ENCODE results near the gene ACP7.
"Not testable (repeated sequence)": the region's sequence is repeated elsewhere in the genome, so short reads cannot be mapped to it uniquely, and the experiment has no call there.

Gene ACP7

DNA sequence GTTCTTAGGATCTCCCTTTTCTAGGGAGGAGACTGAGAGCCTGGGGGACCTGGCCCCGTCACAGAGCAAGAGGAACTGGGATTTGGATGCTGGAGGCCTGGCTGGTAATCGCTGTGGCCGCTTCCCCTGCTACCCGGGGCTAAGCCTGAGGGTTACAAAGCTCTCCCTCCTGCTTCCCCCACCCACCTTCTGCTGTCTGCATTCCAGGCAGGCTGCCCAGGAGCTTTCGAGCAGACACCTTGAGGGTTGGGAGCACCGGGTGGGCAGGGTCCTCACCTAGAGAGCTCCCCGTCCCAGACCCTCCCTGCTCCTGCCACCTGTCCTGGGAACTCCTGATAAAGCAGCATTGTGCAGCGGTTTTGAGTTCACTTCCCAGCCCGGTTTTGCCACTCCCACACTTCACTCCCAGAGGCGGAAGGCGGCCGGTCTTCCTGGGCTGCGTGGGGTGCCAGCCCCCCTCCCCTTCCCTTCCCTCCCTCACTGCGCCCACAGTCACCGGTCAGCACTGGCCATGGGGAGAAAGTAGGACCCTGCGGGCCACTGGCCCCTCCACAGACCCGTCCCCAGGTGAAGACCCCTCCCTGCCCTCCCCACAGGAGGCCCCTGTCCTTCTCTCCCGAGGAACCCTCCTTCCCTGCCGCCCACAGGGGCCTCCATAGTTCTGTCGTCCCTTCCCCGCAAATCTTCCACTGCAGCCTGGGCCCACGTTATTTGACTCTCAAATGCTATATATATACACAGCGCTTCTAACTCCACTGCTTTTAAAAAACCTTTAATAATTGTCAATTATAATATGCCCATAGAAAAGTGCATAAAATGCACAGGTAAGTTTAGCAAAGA, 49.5 kb downstream of the ACP7 start:
- no peak for DNase-seq

DNA sequence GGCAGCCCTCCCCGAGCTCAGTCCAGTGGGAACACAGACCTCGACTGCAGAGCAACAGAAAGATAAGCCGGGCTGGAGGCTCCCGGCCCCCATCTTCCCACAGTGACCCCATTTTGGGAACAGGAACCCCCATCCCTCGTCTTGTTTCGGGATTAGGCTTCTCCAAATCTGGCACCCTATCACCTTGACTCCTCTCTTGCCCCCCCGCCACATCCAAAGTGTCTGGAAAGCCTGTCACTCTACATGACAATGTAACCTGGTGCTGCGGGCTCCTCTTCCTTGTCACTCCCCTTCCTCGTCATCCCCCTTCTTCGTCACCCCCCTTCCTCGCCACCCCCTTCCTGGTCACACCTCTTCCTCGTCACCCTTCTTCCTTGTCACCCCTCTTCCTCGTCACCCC, 51.5 kb downstream of the ACP7 start:
- no peak for DNase-seq

DNA sequence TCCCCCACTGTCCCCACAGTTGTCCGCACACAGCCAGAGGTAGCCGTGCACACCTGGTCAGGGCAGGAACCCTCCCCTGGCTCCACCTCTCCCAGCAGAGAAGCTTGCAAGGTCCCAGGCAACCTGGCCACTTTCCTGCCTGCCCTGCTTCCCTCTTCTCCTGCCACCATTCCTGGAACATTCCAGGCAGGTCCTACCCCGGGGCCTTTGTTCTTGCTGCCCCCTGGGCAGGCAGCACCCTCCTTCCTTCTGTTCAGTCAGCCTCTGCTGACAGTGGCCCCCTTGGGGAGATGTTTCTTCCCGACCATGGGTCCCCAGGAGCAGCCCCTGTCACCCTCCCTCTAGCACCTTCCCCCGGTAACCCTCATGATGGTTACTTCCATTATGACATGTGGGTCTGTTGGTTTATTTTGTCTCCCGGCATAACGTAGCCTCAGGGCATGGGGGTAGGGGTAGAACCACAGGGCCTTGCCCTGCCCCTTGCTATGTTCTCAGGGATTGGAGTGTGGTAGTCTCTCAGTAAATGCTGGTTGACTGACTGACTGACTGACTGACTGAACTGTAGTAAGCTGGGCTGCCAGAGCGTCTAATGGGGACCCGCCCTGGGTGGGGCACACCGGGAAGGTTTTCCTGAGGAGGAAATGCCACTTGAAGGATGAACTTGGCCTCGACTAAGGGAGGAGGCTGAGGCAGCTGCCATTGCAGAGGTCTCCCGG, 52.2 kb downstream of the ACP7 start:
- DNase-seq = no peak

DNA sequence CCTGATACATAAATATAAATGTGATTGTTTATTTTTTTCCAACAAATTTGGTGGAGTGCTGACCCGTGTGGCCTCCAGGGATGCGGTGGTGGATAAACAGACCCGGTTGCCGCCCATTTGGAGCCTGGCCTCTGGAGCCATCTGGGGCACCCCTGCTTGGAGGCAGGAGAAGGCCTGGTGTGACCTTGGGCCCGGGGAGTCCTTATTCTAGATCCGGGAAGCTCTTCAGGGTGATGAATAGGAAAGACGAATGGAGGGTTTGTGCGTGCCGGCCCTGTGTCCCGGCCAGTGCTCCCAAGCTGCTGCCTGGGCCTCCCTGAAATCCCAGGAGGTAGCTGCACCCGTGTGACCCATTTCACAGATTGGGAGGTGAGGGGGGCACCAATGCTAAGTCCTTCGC, 53.0 kb downstream of the ACP7 start:
- DNase-seq = no peak

DNA sequence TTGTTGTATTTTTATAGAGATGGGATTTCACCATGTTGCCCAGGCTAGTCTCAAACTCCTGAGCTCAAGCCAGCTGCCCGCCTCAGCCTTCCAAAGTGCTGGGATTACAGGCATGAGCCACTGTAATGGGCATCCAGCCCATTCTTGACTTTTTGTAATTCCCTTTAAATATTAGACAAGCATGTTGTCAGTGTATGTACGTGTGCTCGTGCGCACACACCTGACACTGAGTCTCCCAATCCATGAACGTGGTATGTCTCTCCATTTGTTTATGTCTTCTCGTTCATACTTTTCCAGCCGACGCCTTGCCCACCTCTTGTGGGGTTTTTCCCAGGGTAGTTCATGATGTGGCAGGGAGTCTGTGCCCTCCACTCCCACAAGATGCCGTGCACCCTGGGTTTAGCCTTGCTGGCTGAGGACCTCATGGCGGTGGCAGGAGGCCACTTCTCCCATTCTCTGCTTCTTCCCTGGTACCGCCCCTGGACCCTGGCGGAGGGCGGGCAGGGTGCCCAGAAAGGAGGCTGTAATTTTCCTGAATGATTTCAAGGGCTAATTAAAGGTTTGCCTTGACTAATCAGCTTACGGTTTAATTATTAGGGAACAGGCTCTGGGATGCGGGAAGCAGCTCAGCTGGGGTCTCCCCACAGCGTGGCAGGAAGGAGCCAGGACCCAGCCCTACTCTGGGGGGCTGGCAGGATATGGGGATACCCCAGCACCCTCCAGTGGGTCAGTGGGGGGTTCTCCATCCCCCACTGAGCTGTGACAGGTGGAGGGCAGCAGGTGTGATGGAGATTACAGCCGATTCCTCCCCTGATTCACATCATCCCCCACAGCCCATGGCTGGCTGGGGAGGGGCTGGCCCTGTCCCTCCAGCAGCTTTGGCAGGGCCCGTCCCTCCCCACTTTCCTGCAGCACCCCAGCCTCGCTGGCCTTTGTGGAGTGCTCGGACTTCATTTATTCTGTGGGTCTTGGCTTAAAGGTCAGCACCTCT, 54.3 kb downstream of the ACP7 start:
- no peak for DNase-seq

DNA sequence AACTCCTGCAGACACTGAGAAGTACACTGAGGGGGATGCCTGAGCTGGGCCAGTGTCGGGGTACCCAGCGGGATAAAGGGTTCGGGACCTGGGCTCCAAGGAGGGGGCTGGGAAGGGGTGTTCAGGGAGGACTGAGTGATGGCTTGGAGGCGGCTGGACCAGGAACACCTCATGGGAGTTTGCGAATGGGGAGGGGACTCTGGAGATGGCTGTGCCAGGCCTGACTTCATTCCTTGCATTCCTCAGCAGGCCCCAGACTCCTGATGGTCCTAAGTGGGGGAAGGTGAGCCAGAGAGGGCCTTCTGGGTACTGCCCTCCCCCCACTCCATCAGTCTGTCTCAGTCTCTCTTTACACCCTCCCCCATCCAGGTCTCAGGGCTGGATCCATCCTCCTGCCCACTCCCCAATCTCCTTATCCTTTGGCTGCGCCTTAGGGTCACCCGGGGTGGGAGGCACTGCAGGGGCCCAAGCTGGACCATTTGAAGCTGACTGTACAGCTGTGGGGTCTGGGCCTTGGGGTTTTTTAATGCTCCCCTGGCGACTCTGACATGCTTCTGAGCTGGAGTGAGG, 55.2 kb downstream of the ACP7 start:
- DNase-seq = no peak

DNA sequence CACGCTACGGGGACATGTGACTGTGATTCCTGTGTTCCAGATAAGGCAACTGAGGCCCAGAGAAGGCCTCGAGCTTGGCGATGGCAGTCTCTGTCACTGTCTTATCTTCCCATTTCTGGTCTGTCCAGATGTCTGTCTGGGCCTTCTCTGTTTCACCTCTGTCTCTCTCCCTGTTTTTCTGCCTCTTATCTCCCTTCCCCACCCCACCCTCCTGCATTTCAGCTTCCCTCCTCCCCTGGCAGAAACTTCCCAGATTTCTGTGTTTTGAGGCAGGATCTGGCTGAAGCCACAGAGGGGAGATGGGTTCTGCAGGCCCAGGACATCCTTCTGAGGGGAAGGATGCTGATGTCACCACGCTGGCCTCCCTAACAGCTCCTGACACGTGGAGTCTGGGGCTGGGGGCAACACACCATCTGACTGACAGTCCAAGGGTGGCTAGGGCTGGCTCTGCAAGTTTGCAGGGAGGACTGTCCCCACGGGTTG, 55.8 kb downstream of the ACP7 start:
- no peak for DNase-seq

DNA sequence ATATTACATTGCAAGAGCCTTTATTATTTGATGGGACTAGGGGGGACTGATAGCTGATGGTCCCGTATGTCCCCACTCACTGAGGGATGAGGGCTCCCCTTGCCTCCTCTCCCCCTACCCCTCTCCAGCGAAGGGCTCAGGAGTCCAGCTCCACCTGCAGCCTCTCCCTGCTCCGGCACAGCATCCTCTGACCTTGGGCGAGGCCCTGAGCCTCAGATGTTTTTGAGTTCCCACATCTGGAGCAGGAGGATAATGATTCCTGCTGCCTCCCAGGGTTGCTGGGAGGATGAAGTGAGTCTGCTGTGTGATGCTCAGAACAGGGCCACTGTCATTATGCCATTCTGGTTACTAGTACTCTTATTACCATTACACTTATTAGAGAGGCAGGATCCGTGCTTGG, 56.4 kb downstream of the ACP7 start:
- no peak for DNase-seq

DNA sequence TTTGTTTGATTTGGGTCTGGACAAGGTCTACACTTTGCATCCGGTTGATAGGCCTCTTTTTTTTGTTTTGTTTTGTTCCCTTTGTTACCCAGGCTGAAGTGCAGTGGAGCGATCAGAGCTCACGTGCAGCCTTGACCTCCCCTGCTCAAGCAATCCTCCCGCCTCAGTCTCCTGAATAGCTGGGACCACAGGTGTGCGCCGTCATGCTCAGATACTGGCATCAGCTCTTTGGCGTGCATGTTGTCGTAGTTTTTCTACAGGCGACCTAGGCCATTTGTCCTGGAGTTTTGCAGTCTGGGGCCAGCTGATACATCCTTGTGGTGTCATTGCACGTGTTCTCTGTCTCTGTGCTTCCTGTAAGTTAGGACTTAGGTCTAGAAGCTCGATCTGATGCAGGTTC, 57.8 kb downstream of the ACP7 start:
- no peak for DNase-seq

DNA sequence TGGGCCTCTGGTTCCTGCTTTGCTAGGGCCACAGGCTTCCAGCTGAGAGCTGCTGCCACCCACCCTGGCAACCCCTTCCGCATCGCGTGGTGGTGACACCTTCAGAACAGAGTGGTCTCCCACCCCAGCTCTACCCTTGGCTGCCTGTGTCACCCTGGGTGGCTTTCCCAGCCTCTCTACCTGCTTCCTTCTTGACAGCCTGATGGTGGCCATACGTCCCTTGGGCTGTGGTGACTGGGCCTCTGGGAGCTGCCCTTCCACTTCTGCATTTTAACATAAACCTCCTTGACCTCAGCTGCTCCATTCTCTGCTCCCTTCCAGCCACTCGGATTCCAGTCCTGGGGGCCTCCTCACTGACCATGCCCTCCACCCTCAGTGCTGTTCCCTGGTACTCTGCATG, 58.5 kb downstream of the ACP7 start:
- DNase-seq = no peak

DNA sequence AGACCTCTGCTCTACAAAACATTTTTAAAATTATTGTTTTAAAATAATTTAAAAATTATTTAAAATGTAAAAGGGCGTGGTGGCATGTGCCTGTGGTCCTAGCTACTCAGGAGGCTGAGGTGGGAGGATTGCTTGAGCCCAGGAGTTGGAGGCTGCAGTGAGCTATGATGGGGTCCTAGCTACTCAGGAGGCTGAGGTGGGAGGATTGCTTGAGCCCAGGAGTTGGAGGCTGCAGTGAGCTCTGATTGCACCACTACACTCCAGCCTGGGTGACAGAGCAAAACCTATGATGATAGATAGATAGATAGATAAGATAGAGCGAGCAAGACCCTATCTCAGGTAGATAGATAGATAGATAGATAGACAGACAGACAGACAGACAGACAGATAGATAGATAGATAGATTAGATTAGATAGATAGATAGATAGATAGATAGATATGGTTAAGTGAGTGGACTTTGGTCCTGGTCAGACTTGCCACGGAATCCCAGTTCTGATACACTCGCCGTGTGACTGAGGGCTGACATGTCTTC, 59.7 kb downstream of the ACP7 start:
- DNase-seq = not testable (repeated sequence)

DNA sequence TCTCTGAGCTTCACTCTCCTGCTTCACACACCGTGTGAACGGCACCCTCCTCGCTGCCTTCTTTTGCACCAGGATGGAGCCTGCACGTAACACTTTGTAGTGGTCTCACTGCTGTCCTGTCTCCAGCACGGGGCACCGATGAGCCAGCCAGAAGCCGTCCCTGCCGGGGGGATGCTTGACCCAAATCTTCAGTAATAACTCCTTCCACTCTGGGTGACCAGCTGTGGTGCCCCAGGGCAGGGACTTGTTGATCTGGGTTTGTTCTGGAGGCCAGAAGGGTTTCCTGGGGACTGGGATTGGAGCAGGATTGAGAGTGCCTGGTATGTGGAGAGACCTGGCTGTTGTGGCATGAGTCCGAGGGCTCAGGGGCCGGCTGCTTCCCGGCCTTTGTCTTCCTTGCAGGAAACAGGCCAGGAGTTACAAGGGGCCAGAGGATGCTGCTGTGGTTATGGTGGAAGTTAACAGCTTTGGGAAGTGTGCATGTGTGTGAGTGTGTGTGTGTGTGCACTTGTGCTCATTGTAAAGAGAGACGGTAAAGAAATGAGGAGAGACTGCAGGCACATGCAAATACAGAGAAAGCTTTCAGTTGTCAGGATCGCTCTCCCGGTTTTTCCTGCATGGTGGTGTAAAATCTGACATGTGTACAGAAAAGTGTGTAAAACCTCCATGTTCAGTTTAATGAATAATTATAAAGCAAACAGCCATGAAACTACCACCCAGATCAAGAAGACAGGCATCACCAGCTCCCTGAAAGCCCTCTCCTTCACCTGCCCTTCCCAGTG, 60.3 kb downstream of the ACP7 start:
- DNase-seq = no peak

DNA sequence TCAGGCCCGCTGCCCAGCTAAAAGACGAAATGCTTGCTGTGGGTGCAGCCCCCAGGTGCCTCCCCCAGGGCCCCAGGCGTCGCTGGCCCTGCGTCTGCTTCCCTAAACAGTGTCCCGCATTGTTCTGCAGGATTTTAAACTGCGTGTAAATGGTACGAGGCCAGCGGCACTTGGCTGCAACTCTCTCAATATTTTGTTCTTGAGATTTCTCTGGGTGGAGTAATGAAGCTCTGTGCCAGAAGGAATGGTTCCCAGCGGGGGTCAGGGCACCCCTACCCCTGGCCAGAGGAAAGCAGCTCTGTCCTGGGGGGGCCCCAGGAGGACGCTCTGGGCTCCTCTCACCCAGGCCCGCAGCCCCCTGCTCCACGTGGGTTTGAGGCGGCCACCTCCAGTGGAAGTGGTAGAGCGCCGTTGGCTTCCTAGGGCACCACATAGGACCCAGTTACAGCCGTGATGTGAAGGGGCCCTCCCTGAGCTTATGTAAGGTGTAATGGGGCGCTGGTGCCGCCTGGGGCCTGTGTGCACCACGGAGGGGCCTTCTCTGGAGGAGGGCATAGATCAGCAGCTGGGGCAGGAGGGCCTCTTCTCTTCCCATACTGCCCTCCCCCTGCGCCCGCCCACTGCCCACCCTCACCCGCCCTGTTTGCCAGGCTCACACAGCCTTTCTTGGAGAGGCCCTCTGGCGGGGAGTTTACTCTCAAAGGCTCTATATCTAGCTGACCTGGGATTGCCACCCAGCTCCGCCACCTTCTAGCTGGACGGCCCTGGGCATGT, 61.2 kb downstream of the ACP7 start:
- no peak for DNase-seq

DNA sequence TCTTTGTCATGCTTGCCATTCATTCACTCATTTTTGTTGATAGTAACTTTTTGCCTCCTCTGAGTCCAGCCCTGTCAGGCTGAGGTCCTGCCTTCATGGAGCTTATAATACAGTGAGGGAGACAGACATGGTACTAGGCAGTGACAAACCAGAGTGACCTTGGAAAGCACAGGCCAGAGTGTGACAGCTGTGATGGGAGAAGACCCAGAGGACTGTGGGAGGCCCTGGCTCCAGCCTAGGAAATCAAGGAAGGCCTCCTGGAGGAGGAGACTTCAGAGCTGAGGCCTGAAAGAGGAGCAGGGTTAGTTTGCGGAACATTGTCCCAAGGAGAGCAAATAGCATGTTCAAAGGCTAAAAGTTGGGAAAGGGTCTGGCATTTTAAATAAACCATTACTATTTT, 61.9 kb downstream of the ACP7 start:
- no peak for DNase-seq

DNA sequence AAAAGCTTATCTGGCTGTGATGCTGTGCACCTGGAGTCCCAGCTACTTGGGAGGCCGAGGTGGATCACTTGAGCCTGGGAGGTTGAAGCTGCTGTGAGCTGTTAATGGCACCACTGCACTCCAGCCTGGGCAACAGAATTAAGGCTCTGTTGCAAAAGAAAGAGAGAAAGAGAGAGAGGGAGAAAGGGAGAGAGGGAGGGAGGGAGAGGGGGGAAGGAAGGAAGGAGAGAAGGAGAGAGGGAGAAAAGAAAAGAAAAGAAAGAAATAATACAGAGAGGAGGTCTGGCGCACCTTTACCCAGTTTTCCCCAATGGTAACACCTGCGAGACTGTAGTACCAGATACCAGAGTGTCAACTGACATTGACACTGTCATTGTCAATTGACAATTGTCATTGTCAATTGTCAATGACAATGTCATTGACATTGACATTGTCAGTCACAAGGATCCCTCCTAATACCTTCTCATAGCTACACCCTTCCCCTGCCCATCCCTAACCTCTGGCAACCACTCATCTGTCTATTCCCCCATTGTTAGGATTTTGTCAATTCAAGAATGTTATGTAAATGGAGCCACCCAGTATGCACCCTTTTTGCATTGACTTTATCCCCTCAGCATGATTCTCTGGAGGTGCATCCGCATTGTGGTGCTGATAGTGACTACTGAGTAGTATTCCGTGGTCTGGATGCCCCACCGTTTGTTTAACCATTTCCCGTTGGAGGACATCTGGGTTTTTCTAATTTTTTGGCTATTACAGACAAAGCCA, 62.7 kb downstream of the ACP7 start:
- no peak for DNase-seq

DNA sequence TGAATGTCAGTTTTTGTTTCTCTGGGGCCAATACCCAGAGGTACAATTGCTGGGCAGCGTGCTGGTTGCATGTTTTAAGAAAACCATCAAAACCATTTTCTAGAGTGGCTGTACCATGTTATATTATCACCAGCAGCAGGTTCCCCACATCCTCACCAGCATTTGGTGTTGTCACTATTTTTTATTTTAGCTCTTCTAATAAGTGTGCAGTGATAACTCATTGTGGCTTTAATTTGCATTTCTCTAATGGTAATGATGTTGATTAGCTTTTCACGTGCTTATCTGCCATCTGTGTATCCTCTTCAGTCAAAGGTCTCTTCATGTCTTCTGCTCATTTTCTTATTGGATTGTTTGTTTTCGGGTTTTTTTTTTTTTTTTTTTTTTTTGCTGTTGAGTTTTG, 63.3 kb downstream of the ACP7 start:
- no peak for DNase-seq

DNA sequence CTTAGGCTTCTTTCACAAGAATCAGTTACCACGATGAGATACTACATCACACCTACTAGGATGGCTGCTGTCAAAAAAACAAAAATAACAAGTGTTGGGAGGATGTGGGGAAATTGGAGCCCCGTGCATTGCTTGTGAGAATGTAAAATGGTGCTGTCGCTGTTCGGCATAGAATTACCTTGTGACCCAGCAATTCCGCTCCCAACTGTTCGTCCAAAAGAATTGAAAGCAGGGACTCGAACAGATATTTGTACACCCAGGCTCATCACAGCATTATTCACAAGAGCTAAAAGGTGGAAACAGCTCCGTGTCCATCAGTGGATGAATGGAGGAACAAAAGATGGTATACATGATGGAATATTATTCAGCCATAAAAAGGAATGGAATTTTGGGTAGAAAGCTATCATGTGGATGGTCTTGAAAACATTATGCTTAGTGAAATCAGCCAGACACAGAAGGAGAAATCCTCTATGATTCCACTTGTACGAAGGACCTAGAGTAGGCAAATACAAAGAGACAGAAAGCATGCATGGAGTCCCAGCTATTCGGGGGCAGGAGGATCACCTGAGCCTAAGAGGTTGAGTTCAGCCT, 64.9 kb downstream of the ACP7 start:
- no peak for DNase-seq

DNA sequence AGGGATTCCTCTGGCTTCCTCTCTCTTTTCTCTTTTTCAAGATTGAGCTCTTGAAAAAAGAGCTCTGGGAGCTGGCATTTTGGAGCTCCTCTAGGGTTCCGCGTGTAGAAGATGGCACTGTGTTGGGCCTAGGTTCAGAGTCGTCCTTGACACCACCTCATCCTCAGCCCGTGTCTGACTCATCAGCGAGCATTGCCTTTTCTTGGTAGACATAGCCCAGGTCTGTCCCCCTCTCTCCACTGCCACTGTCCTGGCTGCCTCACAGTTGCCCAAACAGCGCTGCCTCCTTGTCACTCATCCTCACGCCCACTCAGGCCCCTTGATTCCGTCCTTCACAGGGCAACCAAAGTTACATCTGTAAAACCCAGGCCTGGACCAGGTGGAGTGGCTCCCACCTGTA, 66.1 kb downstream of the ACP7 start:
- no peak for DNase-seq

DNA sequence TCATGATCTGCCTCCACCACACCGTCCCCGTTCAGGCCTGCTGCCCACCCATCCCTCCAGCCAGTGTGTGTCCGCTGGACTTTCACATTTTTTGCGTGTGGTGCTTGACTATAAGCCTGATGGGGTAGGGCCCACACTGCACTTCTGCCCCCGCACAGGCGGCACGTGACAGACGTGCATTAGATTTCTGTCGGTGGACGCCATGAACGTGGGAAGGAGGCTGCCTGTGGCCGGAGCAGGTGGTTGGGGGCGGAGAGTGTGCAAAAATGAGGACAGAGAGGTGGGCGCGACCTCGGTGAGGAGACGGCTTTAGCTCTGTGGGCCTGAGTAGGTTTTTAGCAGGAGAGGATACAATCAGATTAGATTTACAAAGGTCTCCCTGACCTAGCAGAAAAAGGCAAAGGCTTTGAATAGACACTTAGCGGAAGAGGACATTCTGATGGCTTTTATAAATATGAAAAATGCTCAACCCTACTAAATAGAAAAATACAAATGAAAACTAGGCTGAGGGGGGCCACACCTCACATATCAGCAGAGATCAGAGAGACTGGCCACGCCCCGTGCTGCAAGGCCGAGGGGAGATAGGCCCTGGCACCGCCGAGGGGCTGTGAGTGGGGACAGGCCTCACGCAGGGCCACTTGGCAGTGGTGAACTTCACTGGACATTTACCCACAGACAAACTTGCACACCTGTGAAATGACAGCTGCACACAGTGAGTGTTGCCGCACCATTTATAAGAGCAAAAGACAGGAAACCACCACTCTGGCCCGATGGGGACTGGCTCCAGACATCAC, 66.8 kb downstream of the ACP7 start:
- no peak for DNase-seq
